SK-N-SH (cell line): ENCODE results near the gene PBX1. TPM values are rescaled to one million over a fixed set of nuclear protein-coding genes. Genes with fewer than 3 reads are reported as not detected.

Experiments used
- CTCF ChIA-PET: fragments of 300-600, 350-600 bp; formaldehyde crosslinking; extraction: SDS; loops from one replicate; lab custom pipeline; 2021; lab: Yijun Ruan, JAX
- POLR2A ChIA-PET: fragments of 350-600 bp; sonication (Branson Sonifier 250); formaldehyde crosslinking; extraction: SDS; loops from one replicate; lab custom pipeline; 2020; ENCODE audit warnings: antibody characterized with exemption, inconsistent platforms; lab: Yijun Ruan, JAX
- DNase-seq: peaks from one replicate; pipeline ENCODE4 v3.0.0; 2012
- H2AFZ ChIP-seq: fragments of 200-600 bp; sonication (generic); 2 replicates; pipeline ENCODE4 v1.8.1; 2016; ENCODE audit warnings: antibody characterized with exemption, mild to moderate bottlenecking, low read depth
- H3F3A ChIP-seq: fragments of 200-600 bp; sonication (generic); replicated peaks from 2 replicates; pipeline ENCODE3; 2016; ENCODE audit warnings: antibody characterized with exemption, mild to moderate bottlenecking; ENCODE audit not compliant: insufficient read depth
- H3K27ac ChIP-seq, 2 experiments: fragments of 200-500 bp in 1 of 2; fragments of 200-600 bp in 1 of 2; sonication (Bioruptor generic) in 1 of 2; sonication (generic), shearing (Covaris generic) in 1 of 2; 2 replicates each; pipeline versions ENCODE4 v1.5.1 to v1.6.1; 2014 to 2016; ENCODE audit warnings: low read depth in 2 of 2, inconsistent platforms in 1 of 2, low read length in 1 of 2, mild to moderate bottlenecking in 1 of 2, mixed read lengths in 1 of 2
- H3K27me3 ChIP-seq: fragments of 200-600 bp; sonication (generic), shearing (Covaris generic); 2 replicates; pipeline ENCODE4 v1.6.1; 2016; ENCODE audit warnings: mixed run types; ENCODE audit not compliant: insufficient read depth
- H3K36me3 ChIP-seq, 2 experiments: fragments of 200-500 bp in 1 of 2; fragments of 200-600 bp in 1 of 2; sonication (Bioruptor generic) in 1 of 2; sonication (generic) in 1 of 2; replicated peaks in 1 of 2; 2 replicates each; pipeline versions ENCODE3 to v1.5.1; 2014 to 2016; ENCODE audit warnings: low read length in 1 of 2, mild to moderate bottlenecking in 1 of 2; ENCODE audit not compliant: insufficient read depth in 2 of 2, control insufficient read depth in 1 of 2
- H3K4me1 ChIP-seq, 2 experiments: fragments of 200-500 bp in 1 of 2; fragments of 200-600 bp in 1 of 2; sonication (Bioruptor generic) in 1 of 2; sonication (generic), shearing (Covaris generic) in 1 of 2; 2 replicates each; pipeline versions ENCODE4 v1.5.1 to v1.6.1; 2014 to 2016; ENCODE audit warnings: low read depth in 1 of 2, low read length in 1 of 2, mixed run types in 1 of 2; ENCODE audit not compliant: insufficient read depth in 2 of 2, control insufficient read depth in 1 of 2
- H3K4me2 ChIP-seq: fragments of 200-600 bp; sonication (generic), shearing (Covaris generic); 2 replicates; pipeline ENCODE4 v1.6.1; 2017; ENCODE audit warnings: mixed run types
- H3K4me3 ChIP-seq, 2 experiments: fragments of 200-500 bp in 1 of 2; fragments of 200-600 bp in 1 of 2; sonication (Bioruptor generic) in 1 of 2; sonication (generic), shearing (Covaris generic) in 1 of 2; 2 replicates each; pipeline versions ENCODE4 v1.5.1 to v1.8.1; 2014 to 2016; ENCODE audit warnings: low read depth in 2 of 2, inconsistent platforms in 1 of 2, low read length in 1 of 2, mild to moderate bottlenecking in 1 of 2, mixed read lengths in 1 of 2, moderate library complexity in 1 of 2
- H3K79me2 ChIP-seq: fragments of 200-600 bp; sonication (generic); 2 replicates; pipeline ENCODE4 v1.8.1; 2017; ENCODE audit warnings: mild to moderate bottlenecking; ENCODE audit not compliant: insufficient read depth
- H3K9ac ChIP-seq: fragments of 200-600 bp; sonication (generic); 2 replicates; pipeline ENCODE4 v1.6.1; 2017; ENCODE audit warnings: mixed run types
- H3K9me2 ChIP-seq: fragments of 200-600 bp; sonication (generic); 2 replicates; pipeline ENCODE4 v1.6.1; 2017; ENCODE audit warnings: mixed run types
- H3K9me3 ChIP-seq: fragments of 200-600 bp; sonication (generic); 2 replicates; pipeline ENCODE4 v1.6.1; 2017; ENCODE audit warnings: mixed run types, mild to moderate bottlenecking, moderate library complexity
- H4K20me1 ChIP-seq: fragments of 200-600 bp; sonication (generic); 2 replicates; pipeline ENCODE4 v1.6.1; 2017; ENCODE audit warnings: mild to moderate bottlenecking, mixed run types; ENCODE audit not compliant: insufficient read depth
- ELF1 ChIP-seq: IDR thresholded peaks from 2 replicates; pipeline ENCODE4 v1.4.0; 2012
- FOXJ3 ChIP-seq: sonication (generic); formaldehyde crosslinking; IDR thresholded peaks from 2 replicates; pipeline ENCODE4 v1.5.1; 2020; ENCODE audit warnings: mild to moderate bottlenecking, missing genetic modification reagents
- GATA2 ChIP-seq: sonication (generic); formaldehyde crosslinking; IDR thresholded peaks from 2 replicates; pipeline ENCODE4 v1.5.0; 2020; ENCODE audit warnings: mild to moderate bottlenecking, missing genetic modification reagents
- JUND ChIP-seq: IDR thresholded peaks from 2 replicates; pipeline ENCODE4 v1.4.0; 2012
- MAX ChIP-seq: IDR thresholded peaks from 2 replicates; pipeline ENCODE4 v1.4.0; 2012; ENCODE audit warnings: low read depth
- MEF2A ChIP-seq: IDR thresholded peaks from 2 replicates; pipeline ENCODE4 v1.4.0; 2012; ENCODE audit warnings: low read depth, borderline replicate concordance
- NFIC ChIP-seq: IDR thresholded peaks from 2 replicates; pipeline ENCODE4 v1.4.0; 2012; ENCODE audit warnings: borderline replicate concordance
- RAD21 ChIP-seq: IDR thresholded peaks from 2 replicates; pipeline ENCODE4 v1.6.1; 2012; ENCODE audit warnings: mild to moderate bottlenecking, low read length
- RFX5 ChIP-seq: IDR thresholded peaks from 2 replicates; pipeline ENCODE4 v1.6.1; 2012; ENCODE audit warnings: mild to moderate bottlenecking, improper control_type of control experiment, low read length
- RXRA ChIP-seq: IDR thresholded peaks from 2 replicates; pipeline ENCODE4 v1.4.0; 2012; ENCODE audit warnings: low read depth, mild to moderate bottlenecking, borderline replicate concordance
- SIN3A ChIP-seq: IDR thresholded peaks from 2 replicates; pipeline ENCODE4 v1.6.1; 2012; ENCODE audit warnings: low read depth, mild to moderate bottlenecking, low read length, moderate library complexity, borderline replicate concordance
- SMC3 ChIP-seq: IDR thresholded peaks from 2 replicates; pipeline ENCODE4 v1.6.1; 2012; ENCODE audit warnings: low read depth, low read length, improper control_type of control experiment
- TCF12 ChIP-seq: IDR thresholded peaks from 2 replicates; pipeline ENCODE4 v1.4.0; 2012
- TEAD4 ChIP-seq: IDR thresholded peaks from 2 replicates; pipeline ENCODE4 v1.4.0; 2012; ENCODE audit warnings: mild to moderate bottlenecking, borderline replicate concordance; ENCODE audit not compliant: insufficient read depth
- USF2 ChIP-seq: fragments of 150-350 bp; IDR thresholded peaks from 2 replicates; pipeline ENCODE4 v1.6.1; 2017; ENCODE audit warnings: antibody characterized with exemption, low read length, low read depth, borderline replicate concordance
- ZBTB33 ChIP-seq: IDR thresholded peaks from 2 replicates; pipeline ENCODE4 v1.4.0; 2012; ENCODE audit warnings: low read depth, borderline replicate concordance
- WGBS: methylation state at CpG from one replicate; pipeline ENCODE4 v1.1.6; 2017; ENCODE audit warnings: low lambda C conversion rate; 5-methylcytosine and 5-hydroxymethylcytosine counted together
- polyA plus RNA-seq, 3 experiments: library from polyadenylated mRNA; depleted of rRNA; stranded (reverse); fragments of >200 nt; gene quantifications; 2 replicates each; pipeline ENCODE4 v1.2.3, GENCODE V29; 2012

PBX1 gene
- polyA plus RNA-seq, 1 of the 3 experiments (the other 2 are of a cell fraction) = 27.0 TPM

- CTCF ChIA-PET = interaction anchor here (1.1 kb wide), 1 partner anchor 11 kb away, joined by 3 read pairs; no protein-coding TSS in a partner anchor
- TF ChIP-seq MAX = no peak
- 81% methylated on average over 2 of the region's 2 CpGs for WGBS
- Histone ChIP-seq H3K9me3 (no peaks in the 10 kb centered on the region), H2AFZ (no peak overlapping the region), H3K4me2 (no peak overlapping the region), H3K4me1 (peaks cover 6 to 9% of the 10 kb centered on the region in 2 experiments; a peak in 2 of 4 replicates), H3K27ac (no peak overlapping the region), H3K4me3 (no peak overlapping the region), H3K9ac (no peak overlapping the region), H3K36me3 (peaks cover 0 to 2% of the 10 kb centered on the region in 2 experiments), H3K9me2 (no peaks in the 10 kb centered on the region), H3K27me3 (no peaks in the 10 kb centered on the region), H3F3A (no peaks in the 10 kb centered on the region), H4K20me1 (no peaks in the 10 kb centered on the region), H3K79me2 (no peaks in the 10 kb centered on the region)
- POLR2A ChIA-PET = no interaction called here
- DNase-seq = no peak
These were observed 133.4 kb downstream of the PBX1 start for GRCh38 chr1:164692420-164692819.

- H3K36me3 ChIP-seq = peaks cover 0 to 2% of the 10 kb centered on the region in 2 experiments
- no peak for TF ChIP-seq ZBTB33
- TF ChIP-seq SMC3 = no peak
- no peak for TF ChIP-seq ELF1
- TF ChIP-seq RAD21 = no peak
- TF ChIP-seq MEF2A = no peak
- TF ChIP-seq USF2 = no peak
- TF ChIP-seq NFIC = no peak
- no peak for TF ChIP-seq JUND
- TF ChIP-seq RXRA = no peak
- TF ChIP-seq SIN3A = no peak
- TF ChIP-seq RFX5 = no peak
- no peak for TF ChIP-seq TCF12
- no peak for TF ChIP-seq TEAD4
- TF ChIP-seq MAX = no peak
- TF ChIP-seq GATA2 (CRISPR knock-in tag) = no peak
- TF ChIP-seq FOXJ3 (CRISPR knock-in tag) = no peak
- WGBS = 82% methylated on average over 4 of the region's 4 CpGs
- peaks cover 6 to 9% of the 10 kb centered on the region in 2 experiments; a peak in 2 of 4 replicates for H3K4me1 ChIP-seq
- DNase-seq = no peak
- H3K79me2 ChIP-seq = no peaks in the 10 kb centered on the region
- no peak overlapping the region for H3K9ac ChIP-seq
- H3F3A ChIP-seq = no peaks in the 10 kb centered on the region
- no peak overlapping the region for H3K4me3 ChIP-seq
- H4K20me1 ChIP-seq = no peaks in the 10 kb centered on the region
- no peak overlapping the region for H2AFZ ChIP-seq
- CTCF ChIA-PET = interaction anchor here (0.8 to 1.5 kb wide), 4 partner anchors 8 to 94 kb away, joined by 3 to 5 read pairs (median 4); no protein-coding TSS in a partner anchor
- no peaks in the 10 kb centered on the region for H3K9me3 ChIP-seq
- H3K4me2 ChIP-seq = no peak overlapping the region
- H3K9me2 ChIP-seq = no peaks in the 10 kb centered on the region
- no peaks in the 10 kb centered on the region for H3K27me3 ChIP-seq
- POLR2A ChIA-PET = interaction anchor here (0.8 kb wide), 1 partner anchor 27 kb away, joined by 3 read pairs; no protein-coding TSS in a partner anchor
- H3K27ac ChIP-seq = no peak overlapping the region
These were observed 134.8 kb downstream of the PBX1 start for GRCh38 chr1:164693564-164694359.
